ENCODE measurements around the gene RFLNA.

DNA sequence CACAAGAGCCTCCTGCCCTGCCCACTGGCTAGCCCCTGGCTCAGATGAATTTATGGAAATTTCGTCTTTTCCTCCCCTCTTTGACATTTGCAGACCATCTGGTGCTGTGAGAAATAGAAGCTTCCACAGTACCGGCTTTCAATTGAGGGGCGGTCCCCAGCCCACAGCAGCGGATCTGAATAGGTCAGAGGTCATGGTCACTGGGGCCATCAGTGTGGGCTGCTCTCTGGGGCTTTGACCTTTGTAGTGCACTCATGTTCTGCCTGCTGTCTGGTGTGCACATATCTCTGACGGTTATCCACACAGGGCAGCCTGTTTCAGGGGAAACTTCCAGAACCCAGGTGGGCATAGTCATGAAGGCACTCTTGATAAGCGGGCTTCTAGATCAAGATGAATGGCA is 2.5 kb upstream of the RFLNA start:
- TF ChIP-seq, protein P1, sequence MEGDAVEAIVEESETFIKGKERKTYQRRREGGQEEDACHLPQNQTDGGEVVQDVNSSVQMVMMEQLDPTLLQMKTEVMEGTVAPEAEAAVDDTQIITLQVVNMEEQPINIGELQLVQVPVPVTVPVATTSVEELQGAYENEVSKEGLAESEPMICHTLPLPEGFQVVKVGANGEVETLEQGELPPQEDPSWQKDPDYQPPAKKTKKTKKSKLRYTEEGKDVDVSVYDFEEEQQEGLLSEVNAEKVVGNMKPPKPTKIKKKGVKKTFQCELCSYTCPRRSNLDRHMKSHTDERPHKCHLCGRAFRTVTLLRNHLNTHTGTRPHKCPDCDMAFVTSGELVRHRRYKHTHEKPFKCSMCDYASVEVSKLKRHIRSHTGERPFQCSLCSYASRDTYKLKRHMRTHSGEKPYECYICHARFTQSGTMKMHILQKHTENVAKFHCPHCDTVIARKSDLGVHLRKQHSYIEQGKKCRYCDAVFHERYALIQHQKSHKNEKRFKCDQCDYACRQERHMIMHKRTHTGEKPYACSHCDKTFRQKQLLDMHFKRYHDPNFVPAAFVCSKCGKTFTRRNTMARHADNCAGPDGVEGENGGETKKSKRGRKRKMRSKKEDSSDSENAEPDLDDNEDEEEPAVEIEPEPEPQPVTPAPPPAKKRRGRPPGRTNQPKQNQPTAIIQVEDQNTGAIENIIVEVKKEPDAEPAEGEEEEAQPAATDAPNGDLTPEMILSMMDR (conservative IDR thresholded peaks at IDR 0.05; ENCODE audit: low read depth, low read length), result no peak
- no peak for TF ChIP-seq EZH2 (IDR thresholded peaks at IDR 0.05; ENCODE audit: borderline replicate concordance, low read depth, low read length, poor library complexity, severe bottlenecking)

Measured in A673 (cell line).